Heart left ventricle (tissue), 13 donors: ENCODE results near the gene PTGR2.

Experiments
- CTCF ChIP-seq, 12 donors: fragments of 200-600 bp; sonication (generic) in 4 of 12; IDR thresholded peaks; one replicate each; pipeline versions ENCODE4 v1.5.0 to v1.8.0; 2018 to 2022; ENCODE audit warnings: antibody characterized with exemption in 12 of 12, mild to moderate bottlenecking in 5 of 12
- POLR2A ChIP-seq, 2 donors: fragments of 450-650 bp; IDR thresholded peaks; one replicate each; pipeline ENCODE4 v1.6.1; 2017; ENCODE audit warnings: antibody characterized with exemption in 2 of 2, mild to moderate bottlenecking in 2 of 2, moderate library complexity in 2 of 2
- donor health status: ischemic (EF 13 %, LVEDD 7.1; RV severe dilation, severe dysfunction).
- donor health status: DM: no; HTN: yes; CAD: no.
- donor health status: DM: no; HTN: no; CAD: no.
- donor health status: ischemic (EF 25% LVEDD 6.9; RV normal size, moderate dysfunction).
- donor health status: ischemic (EF 25% LVEDD 5.7; RV mildly dilated, moderate dysfunction).
- donor health status: ischemic (EF 35%, LVEDD 5.7; RV mildly dilated, moderate dysfunction).
- donor health status: nonischemic (EF 11% LVEDD 7.7; RV severe dilation, severe dysfunction).
- donor health status: DM: yes; HTN: yes; CAD: no.
- donor health status: PGD.
- donor health status: ischemic (EF 29% LVEDD 5.4; RV normal size, mild dysfunction).
- donor health status: nonischemic (EF 23%, LVEDD 6.1; RV moderate dilation, normal function).

GRCh38 chr14:73804636-73805035 is 47.0 kb upstream of the PTGR2 start:
- TF ChIP-seq CTCF (IDR thresholded peaks at IDR 0.05) (no peak), POLR2A (IDR thresholded peaks at IDR 0.05) (no peak)
